Esophagus squamous epithelium (tissue), 5 donors: ENCODE results near the gene RADIL. TPM values are rescaled to one million over a fixed set of nuclear protein-coding genes. Genes with fewer than 3 reads are reported as not detected.

Experiments
- DNase-seq: peaks from one replicate; lab custom pipeline; 2025; lab: John Stamatoyannopoulos, UW
- H3K27ac ChIP-seq, 4 donors: fragments of 200-600 bp; sonication (generic); one replicate each; pipeline ENCODE4 v1.5.1; 2016 to 2019; ENCODE audit warnings: mild to moderate bottlenecking in 1 of 4
- H3K27me3 ChIP-seq, 4 donors: fragments of 200-600 bp; sonication (generic); 1 replicate in 3 of 4; 2 replicates in 1 of 4; pipeline versions ENCODE4 v1.5.1 to v1.6.0; 2017 to 2021; ENCODE audit warnings: antibody characterized with exemption in 1 of 4
- H3K36me3 ChIP-seq, 3 donors: fragments of 200-600 bp; sonication (generic); one replicate each; pipeline ENCODE4 v1.5.1; 2016 to 2019
- H3K4me1 ChIP-seq, 3 donors: fragments of 200-600 bp; sonication (generic); one replicate each; pipeline ENCODE4 v1.5.1; 2017 to 2019
- H3K4me3 ChIP-seq, 4 donors: fragments of 200-600 bp; sonication (generic); 1 replicate in 3 of 4; 2 replicates in 1 of 4; pipeline ENCODE4 v1.5.1; 2016 to 2019; ENCODE audit warnings: mild to moderate bottlenecking in 2 of 4, moderate library complexity in 1 of 4
- H3K9me3 ChIP-seq, 3 donors: fragments of 200-600 bp; sonication (generic); one replicate each; pipeline ENCODE4 v1.5.1; 2016 to 2019
- CTCF ChIP-seq, 6 experiments: fragments of 450-650 bp in 4 of 6; fragments of 200-600 bp in 2 of 6; sonication (generic) in 2 of 6; IDR thresholded peaks; one replicate each; pipeline ENCODE4 v1.5.1; 2016 to 2019; ENCODE audit warnings: antibody characterized with exemption in 6 of 6, mild to moderate bottlenecking in 4 of 6, moderate library complexity in 4 of 6
- POLR2A ChIP-seq, 4 donors: fragments of 450-650 bp; IDR thresholded peaks; one replicate each; pipeline ENCODE4 v1.6.1; 2017; ENCODE audit warnings: antibody characterized with exemption in 4 of 4, mild to moderate bottlenecking in 4 of 4, moderate library complexity in 3 of 4
- WGBS, 2 donors: methylation state at CpG; one replicate each; pipeline ENCODE4 v1.1.5; 2018; 5-methylcytosine and 5-hydroxymethylcytosine counted together
- intact Hi-C: fragments of 100-400 bp; cut with DNase I; formaldehyde crosslinking; loops from one replicate; pipeline ENCODE4 v1.15.0; 2022
- total RNA-seq, 4 donors: library from RNA; depleted of rRNA; stranded (reverse); fragments of >200 nt; gene quantifications; one replicate each; pipeline ENCODE4 v1.1.0, GENCODE V29; 2016
- donor health status: DM: yes; HTN: yes; CAD: no.

Gene RADIL
- total RNA-seq, 4 donors from 2014 or later: 0.35 to 3.1 (median 1.8) TPM; not detected in 1

GRCh38 chr7:4792537-4793126 lies 90.9 kb downstream of the RADIL start:
- no peak for DNase-seq

GRCh38 chr7:4791738-4792536 lies 91.6 kb downstream of the RADIL start:
- H3K4me1 ChIP-seq: peaks cover 0 to 18% (median 17%) of the 10 kb centered on the region in 3 donors
- 90% methylated on average over 9 of the region's 50 CpGs; no CpG with 5 or more reads in 1 of the 2 donors for whole genome bisulfite sequencing, 2 donors
- intact Hi-C loops: loop anchor here (10.0 kb wide), 1 partner anchor 293 kb away; no protein-coding TSS in a partner anchor
- H3K9me3 ChIP-seq: no peaks in the 10 kb centered on the region
- no peak for TF ChIP-seq POLR2A (IDR thresholded peaks at IDR 0.05)
- peak; percentile 34 to 75 (median 48) for TF ChIP-seq CTCF (IDR thresholded peaks at IDR 0.05)
- H3K27me3 ChIP-seq: no peaks in the 10 kb centered on the region
- peaks cover 22 to 54% (median 31%) of the 10 kb centered on the region in 3 donors for H3K36me3 ChIP-seq
- H3K27ac ChIP-seq: peak overlapping the region in 3 of 4 donors; percentile 49 to 71 (median 70)
- DNase-seq: no peak
- H3K4me3 ChIP-seq: peak overlapping the region; percentile 23 to 57 (median 48)

More at GRCh38 chr7:4792537-4793126, 90.9 kb downstream of the RADIL start:
- Histone ChIP-seq H3K4me1 (peaks cover 0 to 18% (median 17%) of the 10 kb centered on the region in 3 donors), H3K36me3 (peaks cover 16 to 47% (median 27%) of the 10 kb centered on the region in 3 donors), H3K9me3 (no peaks in the 10 kb centered on the region), H3K27me3 (no peaks in the 10 kb centered on the region), H3K4me3 (peak overlapping the region; percentile 23 to 57 (median 48)), H3K27ac (peak overlapping the region in 3 of 4 donors; percentile 49 to 71 (median 70))
- TF ChIP-seq POLR2A (IDR thresholded peaks at IDR 0.05) (no peak), CTCF (IDR thresholded peaks at IDR 0.05) (no peak)
- WGBS, 2 donors: 60% methylated on average over 1 of the region's 47 CpGs; no CpG with 5 or more reads in 1 of the 2 donors
- intact Hi-C loops: loop anchor here (10.0 kb wide), 1 partner anchor 292 kb away; no protein-coding TSS in a partner anchor

GRCh38 chr7:4791101-4791737 lies 92.3 kb downstream of the RADIL start:
- H3K36me3 ChIP-seq: peaks cover 27 to 61% (median 38%) of the 10 kb centered on the region in 3 donors

GRCh38 chr7:4790516-4790991 lies 93.0 kb downstream of the RADIL start:
- Histone ChIP-seq H3K36me3 (peaks cover 28 to 68% (median 42%) of the 10 kb centered on the region in 3 donors), H3K4me1 (peaks cover 0 to 18% (median 17%) of the 10 kb centered on the region in 3 donors), H3K27ac (no peak overlapping the region), H3K27me3 (no peaks in the 10 kb centered on the region), H3K9me3 (no peaks in the 10 kb centered on the region), H3K4me3 (no peak overlapping the region)
- TF ChIP-seq POLR2A (IDR thresholded peaks at IDR 0.05) (no peak), CTCF (IDR thresholded peaks at IDR 0.05) (no peak)
- 100% methylated on average over 2 of the region's 24 CpGs; no CpG with 5 or more reads in 1 of the 2 donors for WGBS, 2 donors
- DNase-seq: no peak
- intact Hi-C loops: loop anchor here (10.0 kb wide), 1 partner anchor 294 kb away; no protein-coding TSS in a partner anchor

More at GRCh38 chr7:4791101-4791737, 92.3 kb downstream of the RADIL start:
- H3K9me3 ChIP-seq: no peaks in the 10 kb centered on the region
- no peak overlapping the region for H3K4me3 ChIP-seq
- H3K4me1 ChIP-seq: peaks cover 0 to 18% (median 17%) of the 10 kb centered on the region in 3 donors
- WGBS, 2 donors: 100% methylated on average over 3 of the region's 25 CpGs; no CpG with 5 or more reads in 1 of the 2 donors
- H3K27ac ChIP-seq: no peak overlapping the region
- H3K27me3 ChIP-seq: no peaks in the 10 kb centered on the region
- DNase-seq: no peak
- TF ChIP-seq CTCF (IDR thresholded peaks at IDR 0.05): no peak
- no peak for TF ChIP-seq POLR2A (IDR thresholded peaks at IDR 0.05)
- intact Hi-C loops: loop anchor here (10.0 kb wide), 1 partner anchor 294 kb away; no protein-coding TSS in a partner anchor
